GM23248 (cell line): ENCODE measurements around the gene AGFG1. TPM values are rescaled to one million over a fixed set of nuclear protein-coding genes. Genes with fewer than 3 reads are reported as not detected.
A peak's percentile ranks its signal among the peaks of the same experiment; 100 is the strongest.
"Not testable (repeated sequence)": the region's sequence is repeated elsewhere in the genome, so short reads cannot be mapped to it uniquely, and the experiment has no call there.

Experiments
- DNase-seq: peaks from one replicate; pipeline ENCODE4 v3.0.0-alpha.2; 2015
- H2AFZ ChIP-seq: fragments of 200-600 bp; sonication (generic); 2 replicates; pipeline ENCODE4 v1.6.1; 2016; ENCODE audit warnings: antibody characterized with exemption
- H3F3A ChIP-seq: fragments of 200-600 bp; sonication (generic); 2 replicates; pipeline ENCODE4 v1.6.1; 2016; ENCODE audit warnings: mild to moderate bottlenecking, antibody characterized with exemption, mixed run types; ENCODE audit not compliant: insufficient read depth
- H3K27ac ChIP-seq: fragments of 200-600 bp; sonication (generic); 2 replicates; pipeline ENCODE4 v1.5.1; 2016; ENCODE audit warnings: mild to moderate bottlenecking
- H3K27me3 ChIP-seq: fragments of 200-600 bp; sonication (generic); replicated peaks from 2 replicates; pipeline ENCODE4 v1.6.1; 2016; ENCODE audit warnings: mild to moderate bottlenecking; ENCODE audit not compliant: insufficient read depth
- H3K36me3 ChIP-seq: fragments of 200-600 bp; sonication (generic); 2 replicates; pipeline ENCODE4 v1.6.1; 2016; ENCODE audit warnings: low read depth, mild to moderate bottlenecking
- H3K4me1 ChIP-seq: fragments of 200-600 bp; sonication (generic); 2 replicates; pipeline ENCODE4 v1.6.1; 2016; ENCODE audit warnings: mild to moderate bottlenecking; ENCODE audit not compliant: insufficient read depth
- H3K4me2 ChIP-seq: fragments of 200-600 bp; sonication (generic); one replicate; pipeline ENCODE4 v1.6.1; 2016; ENCODE audit warnings: mild to moderate bottlenecking; ENCODE audit not compliant: unreplicated experiment
- H3K4me3 ChIP-seq: fragments of 200-600 bp; sonication (generic); 2 replicates; pipeline ENCODE4 v1.5.1; 2016; ENCODE audit warnings: mild to moderate bottlenecking
- H3K79me2 ChIP-seq: fragments of 200-600 bp; sonication (generic); 2 replicates; pipeline ENCODE4 v1.6.1; 2016; ENCODE audit warnings: mild to moderate bottlenecking; ENCODE audit not compliant: insufficient read depth
- H3K9ac ChIP-seq: fragments of 200-600 bp; sonication (generic); 2 replicates; pipeline ENCODE4 v1.6.1; 2016; ENCODE audit warnings: mild to moderate bottlenecking
- H3K9me2 ChIP-seq: fragments of 200-600 bp; sonication (generic); 2 replicates; pipeline ENCODE4 v1.6.1; 2016; ENCODE audit warnings: mixed run types, mild to moderate bottlenecking, moderate library complexity; ENCODE audit not compliant: insufficient read depth
- H3K9me3 ChIP-seq: fragments of 200-600 bp; sonication (generic); one replicate; pipeline ENCODE4 v1.6.1; 2017; ENCODE audit warnings: low read depth
- H4K20me1 ChIP-seq: fragments of 200-600 bp; sonication (generic); 2 replicates; pipeline ENCODE4 v1.6.0; 2016; ENCODE audit not compliant: insufficient read depth
- EZH2 ChIP-seq: fragments of 200-600 bp; sonication (generic); IDR thresholded peaks from 2 replicates; pipeline ENCODE4 v1.6.1; 2018; ENCODE audit warnings: antibody characterized with exemption, mild to moderate bottlenecking; ENCODE audit not compliant: insufficient read depth, poor library complexity, severe bottlenecking
- EZH2phosphoT487 ChIP-seq: fragments of 200-600 bp; sonication (generic); IDR thresholded peaks from 2 replicates; pipeline ENCODE4 v1.6.1; 2018; ENCODE audit warnings: antibody characterized with exemption, moderate library complexity, mild to moderate bottlenecking, low read depth; ENCODE audit not compliant: insufficient read depth
- WGBS, 2 experiments: methylation state at CpG; one replicate each; pipeline ENCODE4 v1.1.6; 2015 to 2017; ENCODE audit warnings: low lambda C conversion rate in 2 of 2, low coverage in 1 of 2; ENCODE audit errors: missing lambda C conversion rate in 2 of 2; 5-methylcytosine and 5-hydroxymethylcytosine counted together
- in situ Hi-C: fragments of 300-500 bp; cut with MboI; formaldehyde crosslinking; loops from 2 replicates; pipeline ENCODE4 v1.15.0; 2020
- polyA plus RNA-seq: library from polyadenylated mRNA; unstranded; fragments of >200 nt; fragmentation: Nextera tagmentation; extraction: Ambion mirVana; gene quantifications from 2 replicates; pipeline ENCODE4 v1.2.1, GENCODE V29; 2016
- total RNA-seq: library from RNA; depleted of rRNA; stranded (reverse); fragments of >200 nt; shearing (Covaris generic); gene quantifications from 2 replicates; pipeline ENCODE4 v1.2.3, GENCODE V29; 2014

Gene AGFG1
- total and polyA plus RNA-seq, 2 experiments from 2014 or later, result 16.5 to 144 TPM

DNA sequence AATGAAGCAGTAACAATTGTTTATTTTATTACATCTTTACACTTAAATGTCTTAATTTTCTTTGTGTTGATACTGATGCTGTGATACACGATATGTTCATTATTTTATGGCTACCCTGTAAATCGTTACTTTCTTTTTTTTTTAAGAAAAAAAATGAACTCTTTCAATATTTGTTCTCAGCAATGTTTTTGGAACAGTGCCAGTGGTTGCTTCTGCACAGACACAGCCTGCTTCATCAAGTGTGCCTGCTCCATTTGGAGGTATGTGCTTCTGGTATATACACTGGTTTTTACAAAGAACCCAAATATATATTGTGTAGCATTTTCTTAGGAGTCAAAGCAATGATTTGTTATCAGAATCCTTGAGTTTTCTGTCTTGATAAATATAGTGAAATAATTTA, 64.5 kb downstream of the AGFG1 start:
- Histone ChIP-seq H3K9me3 (no peaks in the 10 kb centered on the region), H4K20me1 (no peaks in the 10 kb centered on the region), H3K9me2 (no peaks in the 10 kb centered on the region), H3K4me3 (no peak overlapping the region), H3K27ac (no peak overlapping the region), H3K27me3 (no peaks in the 10 kb centered on the region), H3K9ac (no peak overlapping the region), H3K36me3 (peaks cover 91% of the 10 kb centered on the region), H2AFZ (no peak overlapping the region), H3K4me1 (no peaks in the 10 kb centered on the region), H3K79me2 (peaks cover 81% of the 10 kb centered on the region), H3F3A (peaks cover 14% of the 10 kb centered on the region; the same call in 1 of the 2 replicates), H3K4me2 (no peak overlapping the region)
- in situ Hi-C loops, result no loop called here
- no peak for TF ChIP-seq EZH2
- 52 to 58% methylated on average over 2 of the region's 2 CpGs for WGBS, 2 experiments
- peak; percentile 26 for DNase-seq

DNA sequence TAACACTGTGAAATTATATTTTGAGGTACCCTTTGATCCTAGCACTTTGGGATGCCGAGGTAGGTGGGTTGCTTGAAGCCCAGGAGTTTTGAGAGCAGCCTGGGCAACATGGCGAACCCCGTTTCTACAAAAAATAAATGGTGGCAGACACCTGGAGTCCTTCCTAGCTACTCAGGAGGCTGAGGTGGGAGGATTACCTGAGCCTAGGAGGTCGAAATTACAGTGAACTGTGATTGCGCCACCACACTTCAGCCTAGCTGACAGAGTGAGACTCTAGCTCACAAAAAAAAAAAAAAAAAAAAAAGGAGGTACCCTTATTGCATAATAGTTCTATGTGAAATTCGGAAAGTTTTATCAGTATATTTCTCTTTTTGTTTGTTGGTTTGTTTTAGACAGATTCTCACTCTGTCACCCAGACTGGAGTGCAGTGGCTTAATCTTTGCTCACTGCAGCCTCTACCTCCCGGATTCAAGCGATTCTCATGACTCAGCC, 67.6 kb downstream of the AGFG1 start:
- Histone ChIP-seq H3K9ac (no peak overlapping the region), H3K9me2 (no peaks in the 10 kb centered on the region), H3K27me3 (no peaks in the 10 kb centered on the region), H3K4me2 (no peak overlapping the region), H2AFZ (no peak overlapping the region), H3K36me3 (peaks cover 63% of the 10 kb centered on the region), H3K27ac (no peak overlapping the region), H3F3A (peaks cover 14% of the 10 kb centered on the region; the same call in 1 of the 2 replicates), H3K79me2 (peaks cover 84% of the 10 kb centered on the region), H4K20me1 (no peaks in the 10 kb centered on the region), H3K4me1 (no peaks in the 10 kb centered on the region), H3K4me3 (no peak overlapping the region), H3K9me3 (no peaks in the 10 kb centered on the region)
- WGBS, 2 experiments, result 95 to 99% methylated on average over 8 of the region's 8 CpGs
- no peak for DNase-seq
- in situ Hi-C loops, result no loop called here
- no peak for TF ChIP-seq EZH2
- TF ChIP-seq EZH2phosphoT487, result no peak

DNA sequence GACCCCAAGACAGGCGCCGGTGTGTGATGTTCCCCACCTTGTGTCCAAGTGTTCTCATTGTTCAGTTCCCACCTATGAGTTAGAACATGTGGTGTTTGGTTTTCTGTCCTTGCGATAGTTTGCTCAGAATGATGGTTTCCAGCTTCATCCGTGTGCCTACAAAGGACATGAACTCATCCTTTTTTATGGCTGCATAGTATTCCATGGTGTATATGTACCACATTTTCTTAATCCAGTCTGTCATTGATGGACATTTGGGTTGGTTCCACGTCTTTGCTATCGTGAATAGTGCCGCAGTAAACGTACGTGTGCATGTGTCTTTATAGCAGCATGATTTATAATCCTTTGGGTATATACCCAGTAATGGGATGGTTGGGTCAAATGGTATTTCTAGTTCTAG, 68.4 kb downstream of the AGFG1 start:
- in situ Hi-C loops, H2AFZ ChIP-seq, H3K9ac ChIP-seq, H4K20me1 ChIP-seq, H3K9me2 ChIP-seq, H3K4me3 ChIP-seq, H3K9me3 ChIP-seq, H3K4me2 ChIP-seq, H3K4me1 ChIP-seq, DNase-seq, H3K27me3 ChIP-seq, H3K27ac ChIP-seq: not testable (repeated sequence)
- Histone ChIP-seq H3F3A (peaks cover 19% of the 10 kb centered on the region; the same call in 1 of the 2 replicates), H3K79me2 (peaks cover 85% of the 10 kb centered on the region), H3K36me3 (peaks cover 54% of the 10 kb centered on the region)
- WGBS, 2 experiments, result 97 to 99% methylated on average over 9 of the region's 9 CpGs

DNA sequence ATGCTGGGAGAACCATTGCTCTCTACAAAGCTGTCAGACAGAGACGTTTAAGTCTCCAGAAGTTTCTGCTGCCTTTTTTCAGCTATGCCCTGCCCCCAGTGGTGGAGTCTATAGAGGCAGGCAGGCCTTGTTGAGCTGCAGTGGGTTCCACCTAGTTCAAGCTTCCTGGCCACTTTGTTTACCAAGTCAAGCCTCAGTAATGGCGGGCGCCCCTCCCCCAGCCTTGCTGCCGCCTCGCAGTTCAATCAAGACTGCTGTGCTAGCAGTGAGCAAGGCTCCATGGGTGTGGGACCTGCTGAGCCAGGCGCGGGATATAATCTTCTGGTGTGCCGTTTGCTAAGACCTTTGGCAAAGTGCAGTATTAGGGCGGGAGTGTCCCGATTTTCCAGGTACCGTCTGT, 74.0 kb downstream of the AGFG1 start:
- H3K9me2 ChIP-seq, result no peaks in the 10 kb centered on the region
- H4K20me1 ChIP-seq, result no peaks in the 10 kb centered on the region
- H3K4me2 ChIP-seq, result no peak overlapping the region
- H3K36me3 ChIP-seq, result peaks cover 43% of the 10 kb centered on the region
- H3K27ac ChIP-seq, result no peak overlapping the region
- no peaks in the 10 kb centered on the region for H3K27me3 ChIP-seq
- no peak overlapping the region for H3K4me3 ChIP-seq
- in situ Hi-C loops, result no loop called here
- H3K9me3 ChIP-seq, result no peaks in the 10 kb centered on the region
- no peak overlapping the region for H2AFZ ChIP-seq
- 94 to 95% methylated on average over 8 to 11 of the region's 11 CpGs for WGBS, 2 experiments
- H3K9ac ChIP-seq, result no peak overlapping the region
- TF ChIP-seq EZH2phosphoT487, result no peak
- no peak for DNase-seq
- peaks cover 97% of the 10 kb centered on the region for H3K79me2 ChIP-seq
- no peaks in the 10 kb centered on the region for H3K4me1 ChIP-seq
- peaks cover 17% of the 10 kb centered on the region; the same call in 1 of the 2 replicates for H3F3A ChIP-seq

DNA sequence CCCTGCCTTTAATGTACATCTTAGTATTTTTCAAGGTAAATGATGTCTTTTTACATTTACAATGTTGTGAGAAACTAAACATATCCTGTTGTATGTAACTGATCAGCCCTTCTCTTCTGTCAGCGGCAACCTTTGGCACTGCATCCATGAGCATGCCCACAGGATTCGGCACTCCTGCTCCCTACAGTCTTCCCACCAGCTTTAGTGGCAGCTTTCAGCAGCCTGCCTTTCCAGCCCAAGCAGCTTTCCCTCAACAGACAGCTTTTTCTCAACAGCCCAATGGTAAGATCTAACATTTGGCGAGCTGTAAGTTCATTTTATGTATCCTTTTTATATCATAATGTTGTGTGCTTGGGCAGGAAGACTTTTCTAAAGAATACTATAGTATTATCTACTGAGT, 79.9 kb downstream of the AGFG1 start:
- Histone ChIP-seq H3K4me1 (no peaks in the 10 kb centered on the region), H3K9ac (no peak overlapping the region), H3K9me3 (no peaks in the 10 kb centered on the region), H3K36me3 (peaks cover 86% of the 10 kb centered on the region), H3K9me2 (no peaks in the 10 kb centered on the region), H3F3A (peaks cover 12% of the 10 kb centered on the region; the same call in 1 of the 2 replicates), H2AFZ (no peak overlapping the region), H3K4me2 (no peak overlapping the region), H3K4me3 (no peak overlapping the region), H4K20me1 (no peaks in the 10 kb centered on the region), H3K79me2 (peaks cover 53% of the 10 kb centered on the region), H3K27me3 (no peaks in the 10 kb centered on the region), H3K27ac (no peak overlapping the region)
- no peak for DNase-seq
- in situ Hi-C loops, result no loop called here
- TF ChIP-seq EZH2phosphoT487 (no peak), EZH2 (no peak)
- WGBS, 2 experiments, result 97 to 99% methylated on average over 3 of the region's 3 CpGs
